ENCODE results near the gene MT1A. TPM values are rescaled to one million over a fixed set of nuclear protein-coding genes. Genes with fewer than 3 reads are reported as not detected.
A peak's percentile ranks its signal among the peaks of the same experiment; 100 is the strongest.

MT1A gene
- total RNA-seq, 1 donor from 2014 or later = not detected

GRCh38 chr16:56651586-56651985, 13.1 kb downstream of the MT1A start, which contains the start of gene MT1B:
TSS of gene MT1B (plus strand) at chr16:56651886. CDS start at chr16:56651954, 68 bp downstream.
- no peak for TF ChIP-seq CTCF (conservative IDR thresholded peaks at IDR 0.05)
- peaks cover 83% of the 10 kb centered on the region for H3K27me3 Mint-ChIP-seq (ENCODE audit: low read depth)
- no peaks in the 10 kb centered on the region for H3K4me1 Mint-ChIP-seq
- DNase-seq (ENCODE audit: low read depth, low spot score) = no peak
- peak within 1 kb of the TSS; percentile 45 for H3K27ac Mint-ChIP-seq (ENCODE audit: unreplicated experiment)
- H3K9me3 Mint-ChIP-seq = no peaks in the 10 kb centered on the region
- no peak within 1 kb of the TSS for H3K4me3 Mint-ChIP-seq
- no peaks in the 10 kb centered on the region for H3K36me3 Mint-ChIP-seq (ENCODE audit: low read depth)

- Mint-ChIP-seq H3K9me3 (no peaks in the 10 kb centered on the region), H3K4me3 (no peak overlapping the region), H3K4me1 (no peaks in the 10 kb centered on the region), H3K36me3 (ENCODE audit: low read depth) (no peaks in the 10 kb centered on the region), H3K27me3 (ENCODE audit: low read depth) (peaks cover 83% of the 10 kb centered on the region), H3K27ac (ENCODE audit: unreplicated experiment) (no peak overlapping the region)
- DNase-seq (ENCODE audit: low read depth, low spot score) = no peak
- TF ChIP-seq CTCF (conservative IDR thresholded peaks at IDR 0.05) = no peak
These were observed 14.1 kb downstream of the MT1A start for GRCh38 chr16:56652600-56652999.

- no peak overlapping the region for H3K27ac Mint-ChIP-seq (ENCODE audit: unreplicated experiment)
- H3K36me3 Mint-ChIP-seq (ENCODE audit: low read depth) = no peaks in the 10 kb centered on the region
- peaks cover 84% of the 10 kb centered on the region for H3K27me3 Mint-ChIP-seq (ENCODE audit: low read depth)
- H3K4me3 Mint-ChIP-seq = no peak overlapping the region
- DNase-seq (ENCODE audit: low read depth, low spot score) = no peak
- H3K9me3 Mint-ChIP-seq = no peaks in the 10 kb centered on the region
- TF ChIP-seq CTCF (conservative IDR thresholded peaks at IDR 0.05) = no peak
- peaks cover 5% of the 10 kb centered on the region for H3K4me1 Mint-ChIP-seq
These were observed 14.8 kb downstream of the MT1A start for GRCh38 chr16:56653218-56653617.

GRCh38 chr16:56657555-56658326, 19.3 kb downstream of the MT1A start, which contains the start of gene MT1F:
TSS of gene MT1F (plus strand) at chr16:56657959. CDS start at chr16:56658059, 100 bp downstream.
- DNase-seq (ENCODE audit: low read depth, low spot score) = peak; percentile 25
- Mint-ChIP-seq H3K27ac (ENCODE audit: unreplicated experiment) (no peak within 1 kb of the TSS), H3K36me3 (ENCODE audit: low read depth) (peaks cover 3% of the 10 kb centered on the region), H3K9me3 (no peaks in the 10 kb centered on the region), H3K4me3 (peak within 1 kb of the TSS; percentile 86), H3K27me3 (ENCODE audit: low read depth) (peaks cover 87% of the 10 kb centered on the region), H3K4me1 (peaks cover 11% of the 10 kb centered on the region)
- no peak for TF ChIP-seq CTCF (conservative IDR thresholded peaks at IDR 0.05)

- H3K4me1 Mint-ChIP-seq = peaks cover 14% of the 10 kb centered on the region
- peak overlapping the region; percentile 86 for H3K4me3 Mint-ChIP-seq
- H3K27ac Mint-ChIP-seq (ENCODE audit: unreplicated experiment) = no peak overlapping the region
- H3K9me3 Mint-ChIP-seq = no peaks in the 10 kb centered on the region
- peaks cover 86% of the 10 kb centered on the region for H3K27me3 Mint-ChIP-seq (ENCODE audit: low read depth)
- peaks cover 3% of the 10 kb centered on the region for H3K36me3 Mint-ChIP-seq (ENCODE audit: low read depth)
- no peak for TF ChIP-seq CTCF (conservative IDR thresholded peaks at IDR 0.05)
- no peak for DNase-seq (ENCODE audit: low read depth, low spot score)
These were observed 19.9 kb downstream of the MT1A start for GRCh38 chr16:56658327-56658875.
